ENCODE measurements around the gene SPRING1. TPM values are rescaled to one million over a fixed set of nuclear protein-coding genes. Genes with fewer than 3 reads are reported as not detected.

Gene SPRING1
- total RNA-seq, 1 donor from 2014 or later: 31.6 TPM

DNA sequence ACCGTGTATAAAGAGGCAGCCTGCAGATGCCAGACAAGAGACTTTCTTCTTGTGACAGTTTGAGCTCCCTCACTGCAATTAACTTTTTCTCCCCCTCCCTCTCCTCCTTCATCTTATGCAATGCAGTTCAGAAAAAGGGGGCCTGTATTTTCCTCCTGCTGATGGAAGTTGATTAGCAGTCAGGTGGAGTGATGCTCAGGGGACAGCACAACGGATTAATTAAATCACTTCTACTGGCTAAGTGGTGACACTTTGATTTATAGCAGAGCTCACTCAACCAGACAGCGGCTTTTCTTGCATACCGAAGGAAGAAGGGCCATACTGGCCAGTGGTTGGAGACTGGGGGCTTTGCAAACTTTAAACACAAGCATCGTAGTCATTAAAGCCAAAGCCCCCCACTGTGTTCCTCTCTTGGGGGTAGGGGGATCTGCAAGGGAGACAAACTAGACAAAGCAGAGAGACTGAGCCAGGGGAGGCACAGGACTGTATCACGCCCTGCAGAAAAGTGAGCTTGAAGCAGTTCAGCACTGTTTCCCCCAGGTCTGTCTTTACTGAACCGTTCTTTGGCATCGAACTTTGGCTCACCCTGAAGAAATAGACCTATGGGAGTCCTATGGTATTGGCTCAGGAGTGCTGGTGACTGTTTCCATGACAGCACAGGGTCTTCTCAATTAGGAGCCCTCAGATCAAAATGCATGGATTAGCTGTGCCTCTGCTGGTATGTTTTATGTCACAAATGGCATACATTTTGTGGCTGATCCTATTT, 47.7 kb downstream of the SPRING1 start:
- POLR2A ChIA-PET: interaction anchor here (0.5 to 1.3 kb wide), 3 partner anchors 13 to 630 kb away, joined by 3 to 5 read pairs (median 5); no protein-coding TSS in a partner anchor
- no peak overlapping the region for H3K4me3 Mint-ChIP-seq
- TF ChIP-seq, protein P1, sequence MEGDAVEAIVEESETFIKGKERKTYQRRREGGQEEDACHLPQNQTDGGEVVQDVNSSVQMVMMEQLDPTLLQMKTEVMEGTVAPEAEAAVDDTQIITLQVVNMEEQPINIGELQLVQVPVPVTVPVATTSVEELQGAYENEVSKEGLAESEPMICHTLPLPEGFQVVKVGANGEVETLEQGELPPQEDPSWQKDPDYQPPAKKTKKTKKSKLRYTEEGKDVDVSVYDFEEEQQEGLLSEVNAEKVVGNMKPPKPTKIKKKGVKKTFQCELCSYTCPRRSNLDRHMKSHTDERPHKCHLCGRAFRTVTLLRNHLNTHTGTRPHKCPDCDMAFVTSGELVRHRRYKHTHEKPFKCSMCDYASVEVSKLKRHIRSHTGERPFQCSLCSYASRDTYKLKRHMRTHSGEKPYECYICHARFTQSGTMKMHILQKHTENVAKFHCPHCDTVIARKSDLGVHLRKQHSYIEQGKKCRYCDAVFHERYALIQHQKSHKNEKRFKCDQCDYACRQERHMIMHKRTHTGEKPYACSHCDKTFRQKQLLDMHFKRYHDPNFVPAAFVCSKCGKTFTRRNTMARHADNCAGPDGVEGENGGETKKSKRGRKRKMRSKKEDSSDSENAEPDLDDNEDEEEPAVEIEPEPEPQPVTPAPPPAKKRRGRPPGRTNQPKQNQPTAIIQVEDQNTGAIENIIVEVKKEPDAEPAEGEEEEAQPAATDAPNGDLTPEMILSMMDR (IDR thresholded peaks at IDR 0.05): no peak
- peaks cover 47% of the 10 kb centered on the region for H3K4me1 Mint-ChIP-seq
- H3K36me3 Mint-ChIP-seq (ENCODE audit: low read depth): no peaks in the 10 kb centered on the region
- no peaks in the 10 kb centered on the region for H3K9me3 Mint-ChIP-seq
- intact Hi-C loops (cut with micrococcal nuclease): loop anchor here (2.0 to 5.0 kb wide), 3 partner anchors 83 to 693 kb away; partner anchors contain the start of gene MED13L
- no peak overlapping the region for H3K27ac Mint-ChIP-seq
- no peak for DNase-seq
- no peak for ATAC-seq (ENCODE audit: low read depth)
- peaks cover 28% of the 10 kb centered on the region for H3K27me3 Mint-ChIP-seq
- CTCF ChIA-PET: interaction anchor here (0.7 to 1.4 kb wide), 5 partner anchors 8 to 19 kb away, joined by 3 to 4 read pairs (median 3); no protein-coding TSS in a partner anchor

DNA sequence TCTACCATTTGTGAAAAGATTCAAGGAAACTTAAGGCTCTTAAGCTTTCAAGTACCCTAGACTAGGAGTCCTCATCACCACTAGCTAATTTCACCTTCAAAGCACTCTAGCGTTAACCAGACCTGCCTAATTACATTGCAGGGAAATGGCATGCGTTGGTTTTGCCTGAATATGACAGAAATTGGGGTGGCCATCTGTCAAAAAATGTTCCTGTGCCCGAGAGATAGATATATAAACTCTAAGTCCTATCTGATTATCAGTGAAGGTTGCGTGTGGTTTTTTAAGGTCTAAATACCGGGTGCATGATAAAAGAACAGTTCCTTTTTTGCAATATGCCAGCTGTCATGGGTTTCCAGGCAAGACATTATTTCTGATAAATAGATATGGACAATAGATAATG, 48.3 kb downstream of the SPRING1 start:
- ChIA-PET CTCF (interaction anchor here (0.7 to 1.4 kb wide), 4 partner anchors 9 to 14 kb away, joined by 3 to 4 read pairs (median 3); no protein-coding TSS in a partner anchor), POLR2A (interaction anchor here (0.5 to 1.3 kb wide), 2 partner anchors 12 to 629 kb away, joined by 5 read pairs; no protein-coding TSS in a partner anchor)
- no peak for DNase-seq
- Mint-ChIP-seq H3K9me3 (no peaks in the 10 kb centered on the region), H3K4me3 (no peak overlapping the region), H3K27ac (no peak overlapping the region), H3K4me1 (peaks cover 41% of the 10 kb centered on the region), H3K27me3 (peaks cover 22% of the 10 kb centered on the region), H3K36me3 (ENCODE audit: low read depth) (no peaks in the 10 kb centered on the region)
- intact Hi-C loops (cut with micrococcal nuclease): loop anchor here (2.0 to 5.0 kb wide), 3 partner anchors 82 to 692 kb away; partner anchors contain the start of gene MED13L
- TF ChIP-seq, protein P1 (IDR thresholded peaks at IDR 0.05): no peak
- no peak for ATAC-seq (ENCODE audit: low read depth)

Other genes with a start within 250 kb of the SPRING1 start
- gene MAP1LC3B2, start 178.7 kb downstream of the SPRING1 start, total RNA-seq: 1.0 and 1.9 TPM in 2 replicates
- 7.5 and 8.7 TPM in 2 replicates for gene RNFT2, start 246 bp upstream of the SPRING1 start, total RNA-seq
- gene HRK, start 143.4 kb upstream of the SPRING1 start, total RNA-seq: 2.6 and 4.7 TPM in 2 replicates
- gene FBXW8, start 172.9 kb upstream of the SPRING1 start, total RNA-seq: 16.1 and 17.6 TPM in 2 replicates